Body of pancreas (tissue), 4 donors: ENCODE results near the gene CLEC1A.

Source experiments
- POLR2A ChIP-seq, 3 donors: fragments of 450-650 bp; IDR thresholded peaks; one replicate each; pipeline ENCODE4 v1.6.1; 2016; ENCODE audit warnings: antibody characterized with exemption in 3 of 3, mild to moderate bottlenecking in 2 of 3
- TF ChIP-seq, protein P1 (sequence below), 7 experiments: fragments of 450-650 bp in 4 of 7; fragments of 200-600 bp in 3 of 7; sonication (generic) in 3 of 7; IDR thresholded peaks; one replicate each; pipeline ENCODE4 v1.5.1; 2016 to 2019; ENCODE audit warnings: antibody characterized with exemption in 7 of 7

DNA sequence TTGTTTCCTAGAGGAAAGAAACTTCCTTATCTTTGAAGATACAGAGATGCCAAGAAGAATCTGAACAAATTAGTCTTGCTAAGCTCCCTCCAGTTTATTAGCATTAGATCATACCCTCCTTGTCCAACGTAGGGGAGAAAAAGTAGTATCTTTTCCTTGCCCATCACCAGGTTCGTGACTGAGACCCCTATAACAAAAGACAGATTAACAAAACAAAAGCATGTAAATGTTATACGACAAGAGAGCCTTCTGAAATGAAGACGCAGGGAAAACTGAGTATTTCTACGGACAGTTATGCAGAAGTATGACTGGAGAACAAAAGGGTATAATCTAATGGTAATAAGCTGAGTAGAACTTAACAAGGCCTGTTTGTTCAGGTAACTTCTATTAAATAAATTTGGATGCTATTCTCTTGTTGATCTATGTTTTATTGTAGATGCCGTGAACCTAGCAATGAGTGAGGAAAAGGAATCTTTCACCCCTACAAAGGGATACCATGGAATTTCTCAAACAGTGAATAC is 34.1 kb upstream of the CLEC1A start:
- TF ChIP-seq, protein P1, sequence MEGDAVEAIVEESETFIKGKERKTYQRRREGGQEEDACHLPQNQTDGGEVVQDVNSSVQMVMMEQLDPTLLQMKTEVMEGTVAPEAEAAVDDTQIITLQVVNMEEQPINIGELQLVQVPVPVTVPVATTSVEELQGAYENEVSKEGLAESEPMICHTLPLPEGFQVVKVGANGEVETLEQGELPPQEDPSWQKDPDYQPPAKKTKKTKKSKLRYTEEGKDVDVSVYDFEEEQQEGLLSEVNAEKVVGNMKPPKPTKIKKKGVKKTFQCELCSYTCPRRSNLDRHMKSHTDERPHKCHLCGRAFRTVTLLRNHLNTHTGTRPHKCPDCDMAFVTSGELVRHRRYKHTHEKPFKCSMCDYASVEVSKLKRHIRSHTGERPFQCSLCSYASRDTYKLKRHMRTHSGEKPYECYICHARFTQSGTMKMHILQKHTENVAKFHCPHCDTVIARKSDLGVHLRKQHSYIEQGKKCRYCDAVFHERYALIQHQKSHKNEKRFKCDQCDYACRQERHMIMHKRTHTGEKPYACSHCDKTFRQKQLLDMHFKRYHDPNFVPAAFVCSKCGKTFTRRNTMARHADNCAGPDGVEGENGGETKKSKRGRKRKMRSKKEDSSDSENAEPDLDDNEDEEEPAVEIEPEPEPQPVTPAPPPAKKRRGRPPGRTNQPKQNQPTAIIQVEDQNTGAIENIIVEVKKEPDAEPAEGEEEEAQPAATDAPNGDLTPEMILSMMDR (IDR thresholded peaks at IDR 0.05) = no peak
- no peak for TF ChIP-seq POLR2A (IDR thresholded peaks at IDR 0.05)
